GM13977 (cell line): ENCODE measurements around the gene ZNF280C.

Experiments
- DNase-seq: peaks from one replicate; pipeline ENCODE4 v3.0.0; 2012; ENCODE audit warnings: low spot score
- in situ Hi-C: fragments of 300-500 bp; cut with MboI; formaldehyde crosslinking; loops from one replicate; pipeline ENCODE4 v1.12.0; 2022; ENCODE audit warnings: low sequenced_read_pairs, low pct_unique_long_range_greater_than_20kb, mixed read lengths, inconsistent platforms; ENCODE audit not compliant: unreplicated experiment
- TF ChIP-seq, protein P1 (sequence below): IDR thresholded peaks from 2 replicates; pipeline ENCODE4 v1.5.1; 2012; ENCODE audit warnings: mild to moderate bottlenecking, control low read depth; ENCODE audit not compliant: insufficient read depth; ENCODE audit errors: extremely low read depth, missing control alignments

The ZNF280C gene

DNA sequence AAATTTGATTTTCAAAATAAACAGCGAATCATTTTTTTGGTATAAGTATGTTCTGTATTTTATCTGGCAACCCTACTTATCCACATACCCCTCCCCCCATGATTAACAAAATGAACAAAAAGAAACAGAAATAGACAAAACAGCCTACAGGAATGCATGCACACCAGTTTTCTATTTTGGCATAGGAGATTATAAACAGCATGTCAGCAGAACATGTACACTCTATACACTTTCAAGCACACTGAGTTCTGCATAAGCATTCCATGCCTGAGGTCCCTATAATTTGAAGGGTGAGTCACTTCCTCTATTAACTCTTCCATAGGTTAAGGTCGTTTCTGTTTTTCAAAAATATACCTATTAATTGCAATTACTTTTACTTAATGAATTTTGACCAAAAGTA is 28.0 kb upstream of the ZNF280C start:
- in situ Hi-C loops, result no loop called here
- DNase-seq, result no peak

DNA sequence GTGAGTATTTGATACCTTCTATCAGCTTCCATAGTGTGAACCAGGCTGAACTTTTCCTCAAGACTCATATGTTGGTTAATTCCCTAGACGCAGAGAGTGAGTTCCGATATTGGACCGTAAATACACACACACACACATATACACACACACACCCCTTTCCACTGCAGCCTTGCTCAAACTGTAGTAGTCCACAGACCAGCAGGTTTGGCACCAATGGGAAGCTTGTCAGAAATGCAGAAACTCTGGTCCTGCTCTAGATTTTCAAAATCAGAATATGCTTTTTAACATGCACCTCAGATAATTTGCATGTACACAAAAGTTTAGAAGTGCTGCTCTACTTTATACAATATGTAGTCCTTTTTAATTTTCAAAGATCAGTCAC is 27.6 kb upstream of the ZNF280C start:
- TF ChIP-seq, protein P1, sequence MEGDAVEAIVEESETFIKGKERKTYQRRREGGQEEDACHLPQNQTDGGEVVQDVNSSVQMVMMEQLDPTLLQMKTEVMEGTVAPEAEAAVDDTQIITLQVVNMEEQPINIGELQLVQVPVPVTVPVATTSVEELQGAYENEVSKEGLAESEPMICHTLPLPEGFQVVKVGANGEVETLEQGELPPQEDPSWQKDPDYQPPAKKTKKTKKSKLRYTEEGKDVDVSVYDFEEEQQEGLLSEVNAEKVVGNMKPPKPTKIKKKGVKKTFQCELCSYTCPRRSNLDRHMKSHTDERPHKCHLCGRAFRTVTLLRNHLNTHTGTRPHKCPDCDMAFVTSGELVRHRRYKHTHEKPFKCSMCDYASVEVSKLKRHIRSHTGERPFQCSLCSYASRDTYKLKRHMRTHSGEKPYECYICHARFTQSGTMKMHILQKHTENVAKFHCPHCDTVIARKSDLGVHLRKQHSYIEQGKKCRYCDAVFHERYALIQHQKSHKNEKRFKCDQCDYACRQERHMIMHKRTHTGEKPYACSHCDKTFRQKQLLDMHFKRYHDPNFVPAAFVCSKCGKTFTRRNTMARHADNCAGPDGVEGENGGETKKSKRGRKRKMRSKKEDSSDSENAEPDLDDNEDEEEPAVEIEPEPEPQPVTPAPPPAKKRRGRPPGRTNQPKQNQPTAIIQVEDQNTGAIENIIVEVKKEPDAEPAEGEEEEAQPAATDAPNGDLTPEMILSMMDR, result no peak
- DNase-seq, result no peak
- in situ Hi-C loops, result no loop called here

More for the DNA sequence above, 28.0 kb upstream of the ZNF280C start:
- TF ChIP-seq, protein P1, result no peak

GRCh38 chrX:130295519-130296296 is 27.0 kb upstream of the ZNF280C start:
- TF ChIP-seq, protein P1, result no peak
- in situ Hi-C loops, result no loop called here
- DNase-seq, result no peak

- no peak for DNase-seq
- TF ChIP-seq, protein P1, result no peak
- in situ Hi-C loops, result no loop called here
These were observed 18.5 kb upstream of the ZNF280C start for GRCh38 chrX:130287071-130287770.

DNA sequence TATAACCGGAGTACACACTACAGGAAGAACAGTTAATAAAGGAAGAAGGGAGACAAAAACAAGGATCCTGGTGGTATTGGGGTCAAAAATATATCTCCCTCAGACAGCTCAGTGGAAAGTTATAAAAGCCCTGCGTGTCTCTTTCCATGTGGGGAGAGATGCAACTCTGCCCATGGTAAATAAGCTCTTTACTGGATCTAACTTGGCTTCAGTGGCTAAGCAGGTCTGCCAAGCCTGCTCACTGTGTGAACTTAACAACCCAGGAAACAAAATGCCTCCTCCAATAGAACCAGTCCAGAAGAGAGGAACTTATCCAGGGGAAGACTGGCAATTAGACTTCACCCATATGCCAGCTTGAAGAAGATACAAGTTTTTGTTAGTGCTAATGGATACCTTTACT is 17.0 kb upstream of the ZNF280C start:
- in situ Hi-C loops, result no loop called here
- DNase-seq, result no peak
- TF ChIP-seq, protein P1, result no peak

GRCh38 chrX:130285069-130285620 is 16.4 kb upstream of the ZNF280C start:
- no peak for DNase-seq
- in situ Hi-C loops, result no loop called here
- TF ChIP-seq, protein P1, result no peak
